Keratinocyte (primary cell): ENCODE data around the gene RBAK. TPM values are rescaled to one million over a fixed set of nuclear protein-coding genes. Genes with fewer than 3 reads are reported as not detected.

ENCODE experiments used
- DNase-seq: peaks from one replicate; pipeline ENCODE4 v3.0.0-alpha.2; 2011; ENCODE audit warnings: low read depth, missing footprints, low spot score
- FAIRE-seq: peaks from 2 replicates; lab custom pipeline; 2011; peaks lifted over from hg19 to GRCh38; lab: Jason Lieb, UNC
- H2AFZ ChIP-seq: 2 replicates; pipeline ENCODE4 v1.6.0; 2012; ENCODE audit warnings: low read length, control low read depth, inconsistent platforms; ENCODE audit not compliant: control insufficient read depth
- H3K27ac ChIP-seq: 2 replicates; pipeline ENCODE4 v1.5.1; 2011; ENCODE audit warnings: low read length; ENCODE audit not compliant: control insufficient read depth, insufficient read depth
- H3K27me3 ChIP-seq: 3 replicates; pipeline ENCODE4 v1.6.0; 2011; ENCODE audit warnings: low read length; ENCODE audit not compliant: control insufficient read depth, insufficient read depth; ENCODE audit errors: extremely low read depth
- H3K36me3 ChIP-seq, 2 experiments: 2 replicates in 1 of 2; 3 replicates in 1 of 2; pipeline ENCODE4 v1.5.1; 2011; ENCODE audit warnings: low read length in 2 of 2, mild to moderate bottlenecking in 1 of 2; ENCODE audit not compliant: control insufficient read depth in 2 of 2, insufficient read depth in 2 of 2; ENCODE audit errors: extremely low read depth in 1 of 2
- H3K4me1 ChIP-seq: 3 replicates; pipeline ENCODE4 v1.5.1; 2011; ENCODE audit warnings: low read length; ENCODE audit not compliant: control insufficient read depth, insufficient read depth; ENCODE audit errors: extremely low read depth
- H3K4me2 ChIP-seq: 3 replicates; pipeline ENCODE4 v1.6.0; 2011; ENCODE audit warnings: low read depth, low read length; ENCODE audit not compliant: control insufficient read depth, insufficient read depth; ENCODE audit errors: extremely low read depth
- H3K4me3 ChIP-seq, 3 experiments: fragments of 200-600 bp in 1 of 3; sonication (generic) in 1 of 3; 2 replicates in 2 of 3; 3 replicates in 1 of 3; pipeline ENCODE4 v1.5.1; 2011 to 2016; ENCODE audit warnings: low read length in 3 of 3, mild to moderate bottlenecking in 3 of 3, control low read depth in 2 of 3, inconsistent platforms in 1 of 3, low read depth in 1 of 3, mixed read lengths in 1 of 3, mixed run types in 1 of 3, moderate library complexity in 1 of 3; ENCODE audit not compliant: control insufficient read depth in 2 of 3, insufficient read depth in 2 of 3; ENCODE audit errors: extremely low read depth in 1 of 3
- H3K79me2 ChIP-seq: 2 replicates; pipeline ENCODE4 v1.6.0; 2012; ENCODE audit warnings: low read length; ENCODE audit not compliant: control insufficient read depth, insufficient read depth
- H3K9ac ChIP-seq: 3 replicates; pipeline ENCODE4 v1.6.0; 2011; ENCODE audit warnings: low read length; ENCODE audit not compliant: control insufficient read depth, insufficient read depth; ENCODE audit errors: extremely low read depth
- H3K9me1 ChIP-seq: 3 replicates; pipeline ENCODE4 v1.6.0; 2011; ENCODE audit warnings: low read length; ENCODE audit not compliant: control insufficient read depth, insufficient read depth; ENCODE audit errors: extremely low read depth
- H3K9me3 ChIP-seq: 2 replicates; pipeline ENCODE4 v1.5.1; 2012; ENCODE audit warnings: low read depth, low read length; ENCODE audit not compliant: control insufficient read depth
- H4K20me1 ChIP-seq: 3 replicates; pipeline ENCODE4 v1.6.0; 2011; ENCODE audit warnings: low read length; ENCODE audit not compliant: control insufficient read depth, insufficient read depth; ENCODE audit errors: extremely low read depth
- CTCF ChIP-seq, 3 experiments: IDR thresholded peaks in 1 of 3; conservative IDR thresholded peaks in 1 of 3; optimal IDR thresholded peaks in 1 of 3; 2 replicates in 2 of 3; 3 replicates in 1 of 3; pipeline versions ENCODE3 to v1.5.1; 2011; ENCODE audit warnings: low read length in 3 of 3, mild to moderate bottlenecking in 3 of 3, moderate library complexity in 2 of 3, control low read depth in 1 of 3, inconsistent platforms in 1 of 3; ENCODE audit not compliant: insufficient read depth in 2 of 3; ENCODE audit errors: extremely low read depth in 1 of 3
- EZH2 ChIP-seq: IDR thresholded peaks from one replicate; pipeline ENCODE4 v1.6.1; 2012; ENCODE audit warnings: inconsistent platforms, mild to moderate bottlenecking, low read length, moderate library complexity
- dilution Hi-C: fragments of 300-500 bp; cut with MboI; formaldehyde crosslinking; loops from one replicate; pipeline ENCODE4 v1.7.0; 2020; ENCODE audit warnings: low sequenced_read_pairs; ENCODE audit not compliant: extremely low pct_ligation_motif_present
- polyA plus RNA-seq, 5 experiments: library from polyadenylated mRNA; depleted of rRNA in 3 of 5; stranded (reverse) in 3 of 5; stranded (forward) in 1 of 5; unstranded in 1 of 5; fragments of >200 nt; gene quantifications; 1 replicate in 1 of 5; 2 replicates in 3 of 5; 3 replicates in 1 of 5; pipeline versions ENCODE4 v1.2.1 to v1.2.3, GENCODE V29; 2011 to 2012; ENCODE audit warnings: missing spikeins in 2 of 5, low read depth in 1 of 5, low replicate concordance in 1 of 5

The RBAK gene
- polyA plus RNA-seq, 1 donor (not counting 4 experiments of a cell fraction or from before 2014, with no cell fraction given) = 6.7 TPM

GRCh38 chr7:4998244-4998643, 47.4 kb upstream of the RBAK start:
- no peak overlapping the region for H3K4me3 ChIP-seq
- H2AFZ ChIP-seq = no peak overlapping the region
- no peak overlapping the region for H3K4me2 ChIP-seq
- peaks cover 12 to 28% of the 10 kb centered on the region in 2 experiments for H3K36me3 ChIP-seq
- H3K9me1 ChIP-seq = no peaks in the 10 kb centered on the region
- dilution Hi-C loops = no loop called here
- H3K4me1 ChIP-seq = peaks cover 5% of the 10 kb centered on the region
- DNase-seq (no peak), FAIRE-seq (no peak)
- no peak overlapping the region for H3K27ac ChIP-seq
- TF ChIP-seq EZH2 (no peak), CTCF (optimal IDR thresholded peaks at IDR 0.05 in 1 of 3, IDR thresholded peaks at IDR 0.05 in 1 of 3, conservative IDR thresholded peaks at IDR 0.05 in 1 of 3; ENCODE audit: extremely low read depth in 1 of 3, insufficient read depth in 2 of 3, low read length in 3 of 3) (no peak)
- H3K9ac ChIP-seq = no peak overlapping the region
- H3K9me3 ChIP-seq = no peaks in the 10 kb centered on the region
- no peaks in the 10 kb centered on the region for H4K20me1 ChIP-seq
- H3K27me3 ChIP-seq = no peaks in the 10 kb centered on the region
- H3K79me2 ChIP-seq = no peaks in the 10 kb centered on the region

GRCh38 chr7:4998910-4999309, 46.8 kb upstream of the RBAK start:
- Histone ChIP-seq H3K79me2 (no peaks in the 10 kb centered on the region), H3K9me1 (no peaks in the 10 kb centered on the region), H3K9me3 (no peaks in the 10 kb centered on the region), H3K36me3 (peaks cover 9 to 24% of the 10 kb centered on the region in 2 experiments), H3K4me3 (no peak overlapping the region), H3K4me2 (no peak overlapping the region), H4K20me1 (no peaks in the 10 kb centered on the region), H3K27me3 (no peaks in the 10 kb centered on the region), H2AFZ (no peak overlapping the region), H3K4me1 (peaks cover 5% of the 10 kb centered on the region), H3K27ac (no peak overlapping the region), H3K9ac (no peak overlapping the region)
- TF ChIP-seq CTCF (optimal IDR thresholded peaks at IDR 0.05 in 1 of 3, IDR thresholded peaks at IDR 0.05 in 1 of 3, conservative IDR thresholded peaks at IDR 0.05 in 1 of 3; ENCODE audit: extremely low read depth in 1 of 3, insufficient read depth in 2 of 3, low read length in 3 of 3) (no peak), EZH2 (no peak)
- FAIRE-seq = no peak
- dilution Hi-C loops = no loop called here
- no peak for DNase-seq
